Neural progenitor cell (in vitro differentiated cells): Measurements from ENCODE around the gene LRP1.

Experiments
- EZH2phosphoT487 ChIP-seq: fragments of 200-600 bp; sonication (generic); IDR thresholded peaks from 2 replicates; pipeline ENCODE4 v1.6.1; 2017; ENCODE audit warnings: antibody characterized with exemption
- TF ChIP-seq, protein P1 (sequence below): fragments of 200-600 bp; sonication (generic); IDR thresholded peaks from 2 replicates; pipeline ENCODE4 v1.5.1; 2017; ENCODE audit warnings: antibody characterized with exemption, mild to moderate bottlenecking

GRCh38 chr12:57096748-57097553, 31.3 kb upstream of the LRP1 start:
- TF ChIP-seq, protein P1, sequence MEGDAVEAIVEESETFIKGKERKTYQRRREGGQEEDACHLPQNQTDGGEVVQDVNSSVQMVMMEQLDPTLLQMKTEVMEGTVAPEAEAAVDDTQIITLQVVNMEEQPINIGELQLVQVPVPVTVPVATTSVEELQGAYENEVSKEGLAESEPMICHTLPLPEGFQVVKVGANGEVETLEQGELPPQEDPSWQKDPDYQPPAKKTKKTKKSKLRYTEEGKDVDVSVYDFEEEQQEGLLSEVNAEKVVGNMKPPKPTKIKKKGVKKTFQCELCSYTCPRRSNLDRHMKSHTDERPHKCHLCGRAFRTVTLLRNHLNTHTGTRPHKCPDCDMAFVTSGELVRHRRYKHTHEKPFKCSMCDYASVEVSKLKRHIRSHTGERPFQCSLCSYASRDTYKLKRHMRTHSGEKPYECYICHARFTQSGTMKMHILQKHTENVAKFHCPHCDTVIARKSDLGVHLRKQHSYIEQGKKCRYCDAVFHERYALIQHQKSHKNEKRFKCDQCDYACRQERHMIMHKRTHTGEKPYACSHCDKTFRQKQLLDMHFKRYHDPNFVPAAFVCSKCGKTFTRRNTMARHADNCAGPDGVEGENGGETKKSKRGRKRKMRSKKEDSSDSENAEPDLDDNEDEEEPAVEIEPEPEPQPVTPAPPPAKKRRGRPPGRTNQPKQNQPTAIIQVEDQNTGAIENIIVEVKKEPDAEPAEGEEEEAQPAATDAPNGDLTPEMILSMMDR = no peak
- TF ChIP-seq EZH2phosphoT487 = no peak
